HG02610 (cell line): ENCODE measurements around the gene PIRT.

ENCODE experiments used
- ATAC-seq: cut with Tn5 transposase; IDR thresholded peaks from one replicate; pipeline ENCODE4 v1.9.1; 2021; ENCODE audit warnings: mild to moderate bottlenecking, moderate library complexity; ENCODE audit not compliant: unreplicated experiment

PIRT gene

GRCh38 chr17:10790491-10791401, 47.1 kb downstream of the PIRT start:
- ATAC-seq: no peak

GRCh38 chr17:10789694-10790271, 48.1 kb downstream of the PIRT start:
- no peak for ATAC-seq

GRCh38 chr17:10787306-10788045, 50.4 kb downstream of the PIRT start:
- no peak for ATAC-seq

GRCh38 chr17:10785295-10785694, 52.6 kb downstream of the PIRT start:
- ATAC-seq: no peak

GRCh38 chr17:10779609-10780008, 58.3 kb downstream of the PIRT start:
- ATAC-seq: no peak

- no peak for ATAC-seq
These were observed 60.0 kb downstream of the PIRT start for GRCh38 chr17:10777890-10778289.

GRCh38 chr17:10777131-10777807, 60.6 kb downstream of the PIRT start:
- ATAC-seq: no peak

- no peak for ATAC-seq
These were observed 61.5 kb downstream of the PIRT start for GRCh38 chr17:10776381-10776780.

GRCh38 chr17:10775740-10776356, 62.0 kb downstream of the PIRT start:
- no peak for ATAC-seq

GRCh38 chr17:10775058-10775457, 62.8 kb downstream of the PIRT start:
- no peak for ATAC-seq

- no peak for ATAC-seq
These were observed 64.5 kb downstream of the PIRT start for GRCh38 chr17:10773391-10773790.
